Measurements from ENCODE around the gene PCLO.

PCLO gene

DNA sequence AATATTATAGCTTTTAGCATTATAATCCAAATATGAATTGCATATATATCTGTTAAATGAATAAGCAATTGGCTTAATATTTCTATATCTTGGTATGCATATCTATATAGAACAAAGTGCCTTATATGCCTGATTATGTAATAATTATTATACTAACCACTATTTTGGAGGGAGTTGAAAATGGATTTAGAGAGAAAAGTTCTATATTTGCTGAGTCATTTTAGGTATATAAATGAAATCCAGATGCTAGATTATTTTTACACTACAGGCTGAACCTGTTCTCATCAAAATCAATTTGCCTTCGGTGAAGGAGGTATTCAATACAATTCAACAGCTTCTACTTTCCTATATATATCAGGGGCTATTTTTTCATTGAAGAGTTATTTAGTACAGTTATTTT lies 276.4 kb downstream of the PCLO start:
- FAIRE-seq, result no peak
- TF ChIP-seq, protein P1, sequence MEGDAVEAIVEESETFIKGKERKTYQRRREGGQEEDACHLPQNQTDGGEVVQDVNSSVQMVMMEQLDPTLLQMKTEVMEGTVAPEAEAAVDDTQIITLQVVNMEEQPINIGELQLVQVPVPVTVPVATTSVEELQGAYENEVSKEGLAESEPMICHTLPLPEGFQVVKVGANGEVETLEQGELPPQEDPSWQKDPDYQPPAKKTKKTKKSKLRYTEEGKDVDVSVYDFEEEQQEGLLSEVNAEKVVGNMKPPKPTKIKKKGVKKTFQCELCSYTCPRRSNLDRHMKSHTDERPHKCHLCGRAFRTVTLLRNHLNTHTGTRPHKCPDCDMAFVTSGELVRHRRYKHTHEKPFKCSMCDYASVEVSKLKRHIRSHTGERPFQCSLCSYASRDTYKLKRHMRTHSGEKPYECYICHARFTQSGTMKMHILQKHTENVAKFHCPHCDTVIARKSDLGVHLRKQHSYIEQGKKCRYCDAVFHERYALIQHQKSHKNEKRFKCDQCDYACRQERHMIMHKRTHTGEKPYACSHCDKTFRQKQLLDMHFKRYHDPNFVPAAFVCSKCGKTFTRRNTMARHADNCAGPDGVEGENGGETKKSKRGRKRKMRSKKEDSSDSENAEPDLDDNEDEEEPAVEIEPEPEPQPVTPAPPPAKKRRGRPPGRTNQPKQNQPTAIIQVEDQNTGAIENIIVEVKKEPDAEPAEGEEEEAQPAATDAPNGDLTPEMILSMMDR (IDR thresholded peaks at IDR 0.05; ENCODE audit: insufficient read depth, missing control alignments), result no peak
- DNase-seq (ENCODE audit: insufficient read length, low spot score), result no peak

DNA sequence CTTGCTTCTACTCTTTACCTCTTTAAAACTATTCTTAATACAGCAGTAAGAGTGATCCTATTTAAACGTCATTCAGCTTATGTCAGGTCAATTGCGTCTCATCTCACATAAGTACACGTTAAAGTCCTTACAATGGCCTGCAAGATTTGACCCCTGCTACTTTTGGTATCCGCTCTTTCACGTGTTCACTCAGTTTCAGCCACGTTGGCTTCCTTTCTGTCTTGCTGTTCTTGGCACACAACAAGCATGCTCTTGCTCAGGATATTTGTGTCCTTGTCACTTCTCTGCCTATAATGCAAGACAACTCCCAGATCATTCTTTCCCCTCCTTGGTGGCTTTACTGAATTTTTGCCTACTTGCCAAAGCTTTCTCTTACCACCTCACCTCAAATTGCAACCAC lies 296.8 kb downstream of the PCLO start:
- no peak for DNase-seq (ENCODE audit: insufficient read length, low spot score)
- no peak for FAIRE-seq
- TF ChIP-seq, protein P1 (IDR thresholded peaks at IDR 0.05; ENCODE audit: insufficient read depth, missing control alignments), result no peak

DNA sequence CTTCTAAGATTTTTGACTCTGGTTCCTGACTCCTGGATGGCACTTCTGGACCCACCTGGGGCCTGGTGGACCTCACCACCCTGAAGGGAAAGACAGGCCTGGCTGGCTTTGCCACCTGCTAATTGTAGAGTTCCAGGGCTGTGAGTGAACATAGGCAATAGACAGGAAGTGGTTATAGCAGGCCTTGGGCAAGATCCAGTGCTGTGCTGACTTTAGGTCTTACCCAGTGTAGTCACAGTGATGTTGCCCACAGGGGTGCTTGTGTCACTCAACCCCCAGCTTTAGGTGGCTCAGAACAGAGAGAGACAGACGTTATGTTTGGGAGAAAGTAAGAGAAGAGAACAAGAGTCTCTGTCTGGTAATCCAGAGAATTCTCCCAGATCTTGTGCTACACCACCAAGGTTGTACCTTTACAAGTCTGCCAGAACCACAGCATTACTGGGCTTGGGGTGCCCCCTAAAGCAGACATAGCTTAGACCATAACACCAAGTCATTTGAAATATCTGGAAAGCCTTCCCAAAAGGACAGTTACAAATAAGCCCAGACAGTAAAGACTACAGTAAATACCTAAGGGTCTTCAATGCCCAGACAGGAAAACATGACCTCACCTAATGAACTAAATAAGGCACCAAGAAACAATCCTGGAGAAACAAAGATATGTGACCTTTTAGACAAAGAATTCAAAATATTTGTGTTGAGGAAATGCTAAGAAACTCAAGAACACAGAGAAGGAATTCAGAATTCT lies 303.4 kb downstream of the PCLO start:
- FAIRE-seq (no peak), DNase-seq (ENCODE audit: insufficient read length, low spot score) (no peak)
- TF ChIP-seq, protein P1 (IDR thresholded peaks at IDR 0.05; ENCODE audit: insufficient read depth, missing control alignments), result no peak

DNA sequence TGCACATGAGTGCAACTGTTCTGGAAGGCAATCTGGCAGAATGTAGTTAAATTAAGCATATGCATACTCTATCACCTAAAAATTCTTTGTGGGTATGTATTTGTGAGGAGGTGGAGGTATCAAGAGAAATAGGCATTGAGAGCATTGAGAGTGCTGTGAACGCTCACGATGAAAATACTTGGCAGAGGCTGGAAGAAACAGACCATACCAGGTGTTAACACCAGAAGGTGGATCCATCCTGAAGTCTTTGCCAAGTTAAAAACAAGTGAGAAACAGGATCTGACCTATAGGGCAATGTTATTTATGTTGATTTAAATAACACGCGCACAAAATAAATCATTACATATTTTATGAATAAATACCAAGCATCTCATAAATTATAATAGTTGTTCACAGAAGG lies 311.6 kb downstream of the PCLO start:
- TF ChIP-seq, protein P1 (IDR thresholded peaks at IDR 0.05; ENCODE audit: insufficient read depth, missing control alignments), result no peak
- DNase-seq (ENCODE audit: insufficient read length, low spot score) (no peak), FAIRE-seq (no peak)

DNA sequence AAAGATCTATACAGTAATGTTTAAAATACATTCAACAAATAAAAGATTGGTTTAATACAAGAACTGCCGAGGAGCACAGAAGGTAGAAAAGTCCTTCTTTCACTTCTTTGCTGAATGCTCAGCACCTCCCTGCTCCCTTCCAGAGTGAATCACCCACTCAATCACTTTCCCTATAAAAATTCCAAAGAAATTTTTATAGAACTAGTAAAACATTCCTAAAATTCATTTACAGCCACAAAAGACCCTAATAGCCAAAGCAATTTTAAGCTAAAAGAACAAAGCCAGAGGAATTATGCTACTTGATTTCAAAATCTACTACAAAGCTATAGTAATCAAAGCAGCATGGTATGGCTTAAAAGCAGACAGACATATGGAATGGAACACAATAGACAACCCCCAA lies 320.9 kb downstream of the PCLO start:
- TF ChIP-seq, protein P1 (IDR thresholded peaks at IDR 0.05; ENCODE audit: insufficient read depth, missing control alignments), result no peak
- FAIRE-seq, result no peak
- DNase-seq (ENCODE audit: insufficient read length, low spot score), result no peak

DNA sequence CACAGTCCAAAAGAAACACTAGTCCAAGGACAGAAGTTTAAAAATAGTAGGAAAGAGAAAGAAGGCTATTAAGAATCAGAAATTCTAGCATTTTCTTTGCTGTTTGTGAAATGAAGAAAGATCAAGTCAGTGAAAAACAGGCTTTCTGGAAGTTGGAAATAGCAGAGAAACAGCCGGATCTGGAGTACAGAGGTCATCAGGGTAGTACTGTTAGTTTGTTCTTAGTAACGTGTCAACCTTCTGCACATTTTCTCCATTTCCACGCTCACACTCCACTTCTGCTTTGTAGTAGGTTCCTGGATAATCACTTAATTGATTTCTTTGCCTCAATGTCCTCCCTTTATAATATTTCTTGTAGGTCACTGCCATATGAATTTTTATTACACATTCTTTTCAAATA lies 322.6 kb downstream of the PCLO start:
- DNase-seq (ENCODE audit: insufficient read length, low spot score), result no peak
- TF ChIP-seq, protein P1 (IDR thresholded peaks at IDR 0.05; ENCODE audit: insufficient read depth, missing control alignments), result no peak
- FAIRE-seq, result no peak

DNA sequence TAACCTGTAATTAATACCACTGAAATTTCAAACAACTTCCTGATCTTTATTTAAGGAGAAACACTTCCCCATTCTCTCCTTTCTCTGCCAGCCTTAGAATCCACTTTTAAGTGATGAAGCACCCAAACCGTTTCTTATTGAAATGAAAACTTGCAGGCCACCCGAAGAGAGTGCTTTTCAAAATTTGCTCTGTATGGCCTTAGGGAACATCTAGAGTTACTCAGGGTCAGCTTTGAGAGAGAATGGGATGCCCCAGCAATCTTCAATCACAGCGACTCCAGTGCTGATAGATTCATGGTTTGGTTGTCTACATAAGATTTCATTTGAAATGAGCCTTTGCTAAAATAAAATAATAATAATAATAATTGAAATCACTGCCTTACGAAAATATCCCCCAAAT lies 323.1 kb downstream of the PCLO start:
- DNase-seq (ENCODE audit: insufficient read length, low spot score) (no peak), FAIRE-seq (no peak)
- TF ChIP-seq, protein P1 (IDR thresholded peaks at IDR 0.05; ENCODE audit: insufficient read depth, missing control alignments), result no peak

Data from D721Med (cell line).